NOMO-1 treated with DMSO at 0.1 percent for 48 hours (cell line): ENCODE data around the gene AQP12A.
"Not testable (repeated sequence)": the region's sequence is repeated elsewhere in the genome, so short reads cannot be mapped to it uniquely, and the experiment has no call there.

ENCODE experiments used
- DNase-seq: peaks from one replicate; lab custom pipeline; 2025; ENCODE audit not compliant: unreplicated experiment; lab: John Stamatoyannopoulos, UW

The AQP12A gene

DNA sequence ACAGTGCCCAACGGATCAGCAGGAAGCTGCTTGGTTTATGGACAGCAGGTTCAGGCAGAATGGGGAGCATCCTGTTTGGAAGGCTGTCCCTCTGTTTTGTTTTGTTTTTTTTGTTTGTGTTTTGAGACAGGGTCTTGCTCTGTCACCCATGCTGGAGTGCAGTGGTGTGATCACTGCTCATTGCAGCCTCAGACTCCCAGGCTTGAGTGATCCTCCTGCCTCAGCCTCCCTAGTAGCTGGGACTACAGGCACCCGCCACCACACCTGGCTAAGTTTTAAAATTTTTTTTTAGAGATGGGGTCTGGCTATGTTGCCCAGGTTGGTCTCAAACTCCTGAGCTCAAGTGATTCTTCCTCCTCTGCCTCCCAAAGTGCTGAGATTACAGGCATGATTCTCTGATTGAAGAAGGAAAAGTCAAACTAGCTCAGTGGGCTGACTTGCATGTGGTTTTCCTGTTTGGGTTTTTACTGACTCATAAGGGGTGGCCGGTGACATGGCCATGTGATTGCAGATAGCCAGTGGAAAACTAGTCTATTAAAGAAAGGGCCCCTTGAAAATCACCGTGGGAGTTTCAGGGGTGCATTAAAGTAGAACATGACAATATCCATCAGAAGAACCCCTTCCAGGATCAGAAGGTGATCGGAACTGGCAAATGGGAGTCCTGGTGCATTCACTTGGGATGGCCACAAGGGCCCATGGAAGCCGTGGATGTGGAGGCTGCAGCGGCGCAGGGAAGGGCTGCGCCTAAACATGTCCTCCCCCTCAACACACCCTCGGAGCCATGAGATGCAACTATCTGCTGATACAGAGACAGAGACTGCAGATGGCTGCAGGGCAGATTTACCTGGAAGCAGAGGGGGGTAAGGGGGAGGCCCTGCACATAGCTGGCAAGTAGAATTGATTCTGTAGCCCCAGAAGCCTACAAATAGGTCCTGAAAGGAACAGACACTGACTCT lies 35.5 kb upstream of the AQP12A start:
- peak; percentile 57 for DNase-seq

DNA sequence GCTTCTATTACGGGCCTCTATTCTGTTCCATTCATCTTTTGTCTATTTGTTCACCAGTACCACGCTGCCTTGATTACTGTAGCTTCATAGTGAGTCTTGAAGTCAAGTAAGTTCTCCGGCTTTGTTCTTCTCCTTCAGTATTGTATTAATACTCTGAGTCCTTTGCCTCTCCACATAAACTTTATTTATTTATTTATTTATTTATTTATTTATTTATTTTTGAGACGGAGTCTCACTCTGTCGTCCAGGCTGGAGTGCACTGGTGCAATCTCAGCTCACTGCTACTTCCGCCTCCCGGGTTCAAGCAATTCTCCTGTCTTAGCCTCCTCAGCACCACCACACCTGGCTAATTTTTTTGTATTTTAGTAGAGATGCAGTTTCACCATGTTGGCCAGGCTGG lies 31.8 kb upstream of the AQP12A start:
- DNase-seq, result not testable (repeated sequence)

DNA sequence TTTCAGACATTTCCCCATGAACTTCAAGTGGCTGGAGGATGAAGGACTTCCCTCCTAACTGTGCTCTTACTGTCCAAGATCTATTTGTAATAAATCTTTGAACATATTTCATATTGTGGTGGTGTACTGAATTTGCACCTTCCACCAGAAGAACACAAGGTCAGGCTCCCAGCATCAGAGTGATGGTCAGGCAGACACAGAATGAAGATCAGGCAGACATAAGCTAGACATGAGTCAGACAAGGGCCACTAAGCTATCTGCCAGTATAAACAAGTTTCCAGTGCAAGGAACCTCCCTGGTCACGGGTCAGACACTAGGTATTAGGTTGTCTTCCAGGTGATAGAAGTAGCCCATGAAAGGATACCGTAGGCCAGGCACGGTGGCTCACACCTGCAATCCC lies 29.0 kb upstream of the AQP12A start:
- DNase-seq, result no peak

GRCh38 chr2:240663546-240664190 lies 28.0 kb upstream of the AQP12A start:
- DNase-seq, result no peak

GRCh38 chr2:240664622-240665021 lies 27.0 kb upstream of the AQP12A start:
- DNase-seq, result no peak

- no peak for DNase-seq
These were observed 21.3 kb upstream of the AQP12A start for GRCh38 chr2:240670402-240670801.

- DNase-seq, result no peak
These were observed 20.7 kb upstream of the AQP12A start for GRCh38 chr2:240670950-240671349.

DNA sequence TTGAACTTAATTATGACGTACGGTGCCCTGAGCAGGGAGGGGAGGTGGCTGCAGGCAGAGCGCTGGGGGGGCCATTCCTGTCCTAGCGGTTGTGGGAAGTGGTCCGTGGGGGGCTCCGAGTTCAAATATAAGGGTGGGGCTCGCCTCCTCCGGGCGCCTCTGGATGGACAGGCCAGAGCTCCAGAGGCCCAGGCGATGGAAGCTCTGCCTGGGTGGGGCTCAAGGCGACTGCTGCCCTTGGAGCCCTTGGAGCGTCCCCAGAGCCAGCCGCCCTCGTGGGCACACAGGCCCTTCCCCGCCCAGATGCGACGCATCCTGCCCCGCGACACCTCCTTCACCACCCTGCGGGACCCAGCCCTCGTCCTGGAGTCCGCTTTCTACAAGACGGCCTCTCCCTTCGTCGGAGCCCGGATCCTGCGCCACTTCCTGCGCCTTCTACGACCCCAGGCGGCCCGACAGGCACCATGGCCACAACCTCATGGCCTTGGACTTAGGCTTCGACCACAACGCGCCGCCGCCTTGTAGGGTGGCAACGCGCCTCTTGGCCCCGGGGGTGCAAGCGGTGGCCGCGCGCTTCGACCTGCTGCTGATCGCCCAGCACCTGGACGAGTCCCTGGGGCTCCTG lies 19.5 kb upstream of the AQP12A start:
- DNase-seq, result no peak

DNA sequence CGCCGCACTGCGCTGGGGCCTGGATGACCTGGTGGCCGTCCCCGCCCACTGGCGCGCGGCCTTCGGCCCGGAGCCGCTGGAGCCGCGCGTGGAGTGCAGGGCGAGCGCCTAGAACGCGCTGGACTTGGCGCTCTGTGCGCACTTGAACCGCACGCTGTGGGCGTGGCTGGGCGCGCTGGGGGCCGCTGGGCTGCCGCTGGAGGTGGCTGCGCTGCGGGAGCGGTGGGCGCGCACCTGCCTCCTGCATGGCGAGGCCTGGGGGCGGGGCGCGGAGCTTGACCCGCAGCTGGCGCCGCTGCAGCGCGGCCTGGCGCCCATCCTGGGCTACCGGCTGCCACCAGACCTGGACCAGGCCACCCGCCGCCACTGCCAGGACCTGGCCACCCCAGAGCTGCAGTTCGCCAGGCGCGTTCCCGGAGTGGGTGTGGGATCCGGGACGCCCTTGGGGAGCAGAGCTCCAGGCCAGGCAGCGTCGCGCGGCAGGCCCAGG lies 18.9 kb upstream of the AQP12A start:
- no peak for DNase-seq

- not testable (repeated sequence) for DNase-seq
These were observed 17.0 kb upstream of the AQP12A start for GRCh38 chr2:240674461-240675184.

DNA sequence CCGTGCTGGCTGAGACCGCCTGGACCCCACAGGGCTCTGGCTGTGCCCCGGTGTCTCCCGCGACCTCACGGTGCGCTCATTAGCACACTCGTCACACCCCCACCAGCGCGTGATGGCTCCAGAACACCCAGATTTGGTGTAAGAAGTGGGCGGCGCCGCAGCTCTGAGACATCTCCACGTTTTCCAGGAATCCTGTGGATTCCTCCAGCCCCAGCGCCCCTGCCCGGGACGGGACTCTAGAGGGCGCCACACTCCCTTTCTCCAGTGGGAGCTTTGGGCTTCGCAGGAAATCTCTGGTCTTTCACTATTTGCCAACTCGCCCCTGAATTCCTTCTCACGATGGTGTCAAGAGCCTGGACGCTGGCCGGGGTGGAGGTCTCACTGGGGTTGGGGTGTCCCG lies 16.3 kb upstream of the AQP12A start:
- not testable (repeated sequence) for DNase-seq

- not testable (repeated sequence) for DNase-seq
These were observed 13.6 kb upstream of the AQP12A start for GRCh38 chr2:240678043-240678442.

- DNase-seq, result not testable (repeated sequence)
These were observed 12.8 kb upstream of the AQP12A start for GRCh38 chr2:240678909-240679308.

GRCh38 chr2:240680185-240680584 lies 11.5 kb upstream of the AQP12A start:
- not testable (repeated sequence) for DNase-seq

DNA sequence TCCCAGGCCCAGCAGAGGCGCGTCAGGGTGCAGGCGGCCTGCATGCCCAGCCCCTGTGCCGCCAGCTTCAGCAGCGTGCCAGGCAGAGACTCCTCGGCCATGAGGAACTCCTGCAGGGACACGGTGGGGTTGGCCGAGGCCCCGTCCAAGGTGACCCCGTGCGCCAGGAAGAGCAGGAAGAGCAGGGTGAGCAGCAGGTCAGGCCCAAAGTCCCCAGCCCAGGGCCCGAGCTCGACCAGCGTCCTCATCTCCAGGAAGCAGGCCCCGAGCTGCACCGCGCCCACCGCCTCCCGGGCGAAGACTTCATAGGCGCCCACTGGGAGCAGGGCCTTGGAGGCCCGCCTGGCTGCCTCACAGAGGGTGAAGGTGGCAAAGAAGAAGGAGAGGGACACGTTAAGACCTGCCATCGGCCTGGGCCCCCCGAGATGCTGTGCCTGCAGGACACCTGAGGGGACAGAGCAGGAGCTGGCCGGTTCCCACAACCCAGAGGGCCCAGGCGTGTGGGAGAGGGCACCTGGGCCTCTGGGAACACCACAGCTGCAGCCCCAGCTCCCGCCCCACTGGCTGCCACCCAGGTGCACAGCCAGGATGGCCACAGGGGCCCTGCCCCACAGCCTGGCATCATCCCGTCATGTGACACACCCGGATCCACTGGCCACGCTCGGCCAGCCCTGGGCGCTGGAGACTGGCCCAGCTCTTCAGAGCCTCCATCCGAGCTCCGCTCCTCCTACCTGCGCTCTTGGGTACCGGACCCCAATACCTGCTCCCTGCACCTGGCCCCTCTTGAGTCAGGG lies 9.0 kb upstream of the AQP12A start, which contains the start of gene AQP12B:
Gene AQP12B (minus strand): TSS at position 455 of the 794 bp plus-strand sequence. CDS start 48 bp downstream, at position 407.
- DNase-seq, result not testable (repeated sequence)

DNA sequence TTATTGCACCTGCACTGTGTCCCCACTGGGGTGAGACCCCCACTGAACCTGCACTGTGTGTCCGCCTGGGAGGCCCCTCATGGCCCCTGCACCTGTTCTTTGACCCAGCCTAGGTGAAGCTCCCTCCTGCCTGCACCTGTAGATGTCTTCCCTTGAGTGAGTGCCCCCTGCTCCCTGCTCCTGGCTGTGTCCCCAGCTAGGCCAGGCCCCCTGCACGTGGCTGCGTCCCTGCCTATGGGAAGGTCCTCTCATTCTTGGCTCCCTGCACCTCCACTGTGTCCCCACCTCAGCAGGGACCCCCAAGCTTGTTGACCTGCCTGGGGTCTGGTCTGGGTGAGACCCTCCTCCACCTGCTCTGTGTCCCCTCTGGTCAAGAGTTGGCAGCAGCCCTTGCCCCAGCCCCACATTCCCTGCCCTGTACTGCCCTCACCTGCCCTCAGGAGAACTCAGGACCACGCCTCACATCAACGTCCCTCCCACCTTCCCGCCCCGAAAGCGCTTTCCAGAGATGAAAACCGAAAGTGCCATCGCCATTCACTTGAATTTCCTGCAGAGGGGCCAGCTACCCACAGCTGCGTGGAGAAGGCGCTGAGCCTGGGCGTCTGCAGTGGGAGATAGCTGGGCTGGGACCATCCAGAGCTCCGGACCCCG lies 8.2 kb upstream of the AQP12A start:
- not testable (repeated sequence) for DNase-seq

DNA sequence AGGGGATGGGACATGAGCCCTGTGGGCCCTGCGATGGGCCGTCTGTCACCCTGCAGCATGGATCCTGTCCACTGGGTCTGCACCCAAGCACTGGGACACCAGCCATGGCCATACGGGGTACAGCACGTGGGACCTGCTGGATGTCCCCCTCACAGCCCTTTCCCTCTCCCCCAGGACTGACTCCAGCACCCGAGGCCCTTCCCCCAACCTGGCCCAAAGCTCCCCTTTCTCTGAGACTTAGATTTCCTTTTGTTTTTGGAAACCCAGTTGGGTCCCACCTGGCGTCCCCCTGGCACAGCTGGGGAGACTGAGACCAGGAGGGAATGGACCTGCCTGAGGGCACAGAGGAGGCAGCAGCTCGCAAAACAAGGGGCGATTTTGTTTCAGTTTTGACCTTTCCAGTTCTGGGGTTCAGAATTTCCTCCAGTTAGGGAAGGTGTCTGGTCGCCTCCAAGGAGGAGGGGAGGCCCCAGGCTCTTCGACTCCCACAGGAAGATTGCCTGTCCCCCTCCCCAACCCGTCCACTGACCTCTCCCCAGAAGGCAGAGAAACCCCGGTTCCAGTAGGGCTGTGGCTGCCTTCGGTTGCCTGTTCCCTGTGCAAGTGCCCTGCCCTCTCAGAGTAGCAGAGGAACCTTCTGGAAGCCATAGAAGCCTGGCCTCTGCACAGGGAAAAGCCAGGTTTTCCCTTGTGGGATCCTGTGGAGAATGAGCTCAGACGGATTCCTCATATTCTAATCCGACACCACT lies 7.5 kb upstream of the AQP12A start:
- not testable (repeated sequence) for DNase-seq

GRCh38 chr2:240685771-240686371 lies 5.8 kb upstream of the AQP12A start:
- peak; percentile 59 for DNase-seq
